ENCODE measurements around the gene ABCC10.
A peak's percentile ranks its signal among the peaks of the same experiment; 100 is the strongest.
"Not testable (repeated sequence)": the region's sequence is repeated elsewhere in the genome, so short reads cannot be mapped to it uniquely, and the experiment has no call there.

The ABCC10 gene

GRCh38 chr6:43448916-43449315 lies 21.6 kb downstream of the ABCC10 start:
- H3K27ac Mint-ChIP-seq: no peak overlapping the region
- H3K4me1 Mint-ChIP-seq: no peaks in the 10 kb centered on the region
- H3K27me3 Mint-ChIP-seq: no peaks in the 10 kb centered on the region
- no peak overlapping the region for H3K4me3 Mint-ChIP-seq
- no peaks in the 10 kb centered on the region for H3K9me3 Mint-ChIP-seq
- ATAC-seq: no peak
- peaks cover 70% of the 10 kb centered on the region for H3K36me3 Mint-ChIP-seq

- H3K27ac Mint-ChIP-seq: no peak overlapping the region
- H3K4me3 Mint-ChIP-seq: no peak overlapping the region
- H3K4me1 Mint-ChIP-seq: peaks cover 14% of the 10 kb centered on the region
- H3K9me3 Mint-ChIP-seq: no peaks in the 10 kb centered on the region
- H3K27me3 Mint-ChIP-seq: no peaks in the 10 kb centered on the region
- H3K36me3 Mint-ChIP-seq: peaks cover 55% of the 10 kb centered on the region
- ATAC-seq: no peak
Observed at GRCh38 chr6:43450699-43451131, 23.4 kb downstream of the ABCC10 start.

- Mint-ChIP-seq H3K9me3 (no peaks in the 10 kb centered on the region), H3K36me3 (peaks cover 49% of the 10 kb centered on the region)
- no peak for ATAC-seq
Observed at GRCh38 chr6:43451348-43451747, 24.0 kb downstream of the ABCC10 start.

GRCh38 chr6:43451939-43452338 lies 24.6 kb downstream of the ABCC10 start:
- Mint-ChIP-seq H3K27me3 (peaks cover 6% of the 10 kb centered on the region), H3K4me1 (peaks cover 21% of the 10 kb centered on the region), H3K4me3 (no peak overlapping the region), H3K9me3 (no peaks in the 10 kb centered on the region), H3K27ac (no peak overlapping the region), H3K36me3 (peaks cover 43% of the 10 kb centered on the region)
- no peak for ATAC-seq

More at GRCh38 chr6:43451348-43451747, 24.0 kb downstream of the ABCC10 start:
- H3K27ac Mint-ChIP-seq: no peak overlapping the region
- peaks cover 20% of the 10 kb centered on the region for H3K4me1 Mint-ChIP-seq
- H3K4me3 Mint-ChIP-seq: no peak overlapping the region
- H3K27me3 Mint-ChIP-seq: no peaks in the 10 kb centered on the region

GRCh38 chr6:43452896-43453295 lies 25.6 kb downstream of the ABCC10 start:
- Mint-ChIP-seq H3K4me1 (peaks cover 21% of the 10 kb centered on the region), H3K27me3 (peaks cover 8% of the 10 kb centered on the region), H3K9me3 (no peaks in the 10 kb centered on the region), H3K36me3 (peaks cover 34% of the 10 kb centered on the region), H3K4me3 (no peak overlapping the region), H3K27ac (no peak overlapping the region)
- ATAC-seq: no peak

GRCh38 chr6:43453831-43454230 lies 26.5 kb downstream of the ABCC10 start:
- Mint-ChIP-seq H3K27ac (no peak overlapping the region), H3K4me3 (peak overlapping the region; percentile 83)

GRCh38 chr6:43454290-43454695 lies 27.0 kb downstream of the ABCC10 start:
- H3K27ac Mint-ChIP-seq: peak overlapping the region; percentile 2
- H3K4me3 Mint-ChIP-seq: peak overlapping the region; percentile 83
- no peaks in the 10 kb centered on the region for H3K9me3 Mint-ChIP-seq
- ATAC-seq: peak; percentile 21
- H3K27me3 Mint-ChIP-seq: peaks cover 8% of the 10 kb centered on the region
- H3K36me3 Mint-ChIP-seq: peaks cover 20% of the 10 kb centered on the region
- H3K4me1 Mint-ChIP-seq: peaks cover 21% of the 10 kb centered on the region

More at GRCh38 chr6:43453831-43454230, 26.5 kb downstream of the ABCC10 start:
- H3K4me1 Mint-ChIP-seq: peaks cover 21% of the 10 kb centered on the region
- peaks cover 8% of the 10 kb centered on the region for H3K27me3 Mint-ChIP-seq
- no peaks in the 10 kb centered on the region for H3K9me3 Mint-ChIP-seq
- H3K36me3 Mint-ChIP-seq: peaks cover 24% of the 10 kb centered on the region
- ATAC-seq: no peak

- peak overlapping the region; percentile 7 for H3K27ac Mint-ChIP-seq
- no peaks in the 10 kb centered on the region for H3K9me3 Mint-ChIP-seq
- H3K4me3 Mint-ChIP-seq: peak overlapping the region; percentile 83
- H3K27me3 Mint-ChIP-seq: peaks cover 8% of the 10 kb centered on the region
- peaks cover 21% of the 10 kb centered on the region for H3K4me1 Mint-ChIP-seq
- H3K36me3 Mint-ChIP-seq: peaks cover 13% of the 10 kb centered on the region
- ATAC-seq: peak; percentile 76
Observed at GRCh38 chr6:43454696-43455530, 27.6 kb downstream of the ABCC10 start.

GRCh38 chr6:43455531-43456428 lies 28.4 kb downstream of the ABCC10 start, which contains the start of gene DLK2:
DLK2 (minus strand) TSS chr6:43455548; CDS start chr6:43454825, 723 bp downstream.
- H3K27ac Mint-ChIP-seq: peak within 1 kb of the TSS; percentile 7
- H3K27me3 Mint-ChIP-seq: peaks cover 8% of the 10 kb centered on the region
- peak within 1 kb of the TSS; percentile 83 for H3K4me3 Mint-ChIP-seq
- peaks cover 21% of the 10 kb centered on the region for H3K4me1 Mint-ChIP-seq
- H3K9me3 Mint-ChIP-seq: no peaks in the 10 kb centered on the region
- ATAC-seq: peak; percentile 65
- peaks cover 7% of the 10 kb centered on the region for H3K36me3 Mint-ChIP-seq

GRCh38 chr6:43457643-43458042 lies 30.3 kb downstream of the ABCC10 start:
- Mint-ChIP-seq H3K9me3 (no peaks in the 10 kb centered on the region), H3K4me1 (peaks cover 21% of the 10 kb centered on the region), H3K27me3 (peaks cover 19% of the 10 kb centered on the region), H3K27ac (no peak overlapping the region), H3K4me3 (no peak overlapping the region), H3K36me3 (no peaks in the 10 kb centered on the region)
- no peak for ATAC-seq

GRCh38 chr6:43458154-43458553 lies 30.8 kb downstream of the ABCC10 start:
- not testable (repeated sequence) for H3K9me3 Mint-ChIP-seq, H3K36me3 Mint-ChIP-seq, H3K4me3 Mint-ChIP-seq, ATAC-seq, H3K27ac Mint-ChIP-seq
- peaks cover 24% of the 10 kb centered on the region for H3K27me3 Mint-ChIP-seq
- peaks cover 21% of the 10 kb centered on the region for H3K4me1 Mint-ChIP-seq

GRCh38 chr6:43459535-43459934 lies 32.2 kb downstream of the ABCC10 start:
- Mint-ChIP-seq H3K36me3 (no peaks in the 10 kb centered on the region), H3K4me1 (peaks cover 15% of the 10 kb centered on the region), H3K27ac (no peak overlapping the region), H3K4me3 (no peak overlapping the region), H3K27me3 (peaks cover 29% of the 10 kb centered on the region), H3K9me3 (no peaks in the 10 kb centered on the region)
- ATAC-seq: no peak

- no peak for ATAC-seq
- peaks cover 29% of the 10 kb centered on the region for H3K27me3 Mint-ChIP-seq
- no peak overlapping the region for H3K27ac Mint-ChIP-seq
- no peak overlapping the region for H3K4me3 Mint-ChIP-seq
- no peaks in the 10 kb centered on the region for H3K36me3 Mint-ChIP-seq
- H3K9me3 Mint-ChIP-seq: no peaks in the 10 kb centered on the region
- peaks cover 11% of the 10 kb centered on the region for H3K4me1 Mint-ChIP-seq
Observed at GRCh38 chr6:43460032-43460431, 32.7 kb downstream of the ABCC10 start.

GRCh38 chr6:43461936-43462335 lies 34.6 kb downstream of the ABCC10 start:
- Mint-ChIP-seq H3K9me3 (no peaks in the 10 kb centered on the region), H3K27me3 (peaks cover 23% of the 10 kb centered on the region), H3K4me1 (no peaks in the 10 kb centered on the region), H3K27ac (no peak overlapping the region), H3K36me3 (no peaks in the 10 kb centered on the region), H3K4me3 (no peak overlapping the region)
- ATAC-seq: no peak

GRCh38 chr6:43464337-43464736 lies 37.0 kb downstream of the ABCC10 start:
- H3K36me3 Mint-ChIP-seq: no peaks in the 10 kb centered on the region
- peaks cover 42% of the 10 kb centered on the region for H3K27me3 Mint-ChIP-seq
- H3K4me3 Mint-ChIP-seq: no peak overlapping the region
- ATAC-seq: no peak
- H3K4me1 Mint-ChIP-seq: no peaks in the 10 kb centered on the region
- H3K9me3 Mint-ChIP-seq: no peaks in the 10 kb centered on the region
- no peak overlapping the region for H3K27ac Mint-ChIP-seq

Measured in stimulated activated memory B cell treated with anti-CD40 and anti-IgM and Interleukin-4, amounts not matched to agents 10 μg/mL and 1 μg/mL and 100 μg/mL, for 72 hours (primary cell).